GM21447 (cell line): ENCODE data around the gene LITAF.
"Not testable (repeated sequence)": the region's sequence is repeated elsewhere in the genome, so short reads cannot be mapped to it uniquely, and the experiment has no call there.

ENCODE experiments used
- ATAC-seq: cut with Tn5 transposase; IDR thresholded peaks from one replicate; pipeline ENCODE4 v1.9.1; 2021; ENCODE audit not compliant: unreplicated experiment

LITAF gene

DNA sequence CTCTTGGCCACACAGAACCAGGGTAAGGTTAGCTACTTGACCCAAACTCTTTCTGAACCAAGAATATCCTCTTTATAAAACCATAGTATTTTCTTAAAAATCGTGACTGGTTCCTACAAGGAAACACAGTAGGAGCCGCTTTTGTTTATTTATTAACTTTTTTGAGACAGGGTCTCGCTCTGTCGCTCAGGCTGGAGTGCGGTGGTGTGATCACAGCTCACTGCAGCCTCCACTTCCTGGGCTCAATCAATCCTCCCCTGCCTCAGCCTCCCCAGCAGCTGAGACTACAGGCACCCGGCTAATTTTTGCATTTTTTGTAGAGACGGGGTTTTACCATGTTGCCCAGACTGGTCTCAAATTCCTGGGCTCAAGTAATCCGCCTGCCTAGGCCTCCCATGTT is 14.7 kb upstream of the LITAF start:
- no peak for ATAC-seq

GRCh38 chr16:11599579-11599978 is 12.9 kb upstream of the LITAF start:
- ATAC-seq: no peak

DNA sequence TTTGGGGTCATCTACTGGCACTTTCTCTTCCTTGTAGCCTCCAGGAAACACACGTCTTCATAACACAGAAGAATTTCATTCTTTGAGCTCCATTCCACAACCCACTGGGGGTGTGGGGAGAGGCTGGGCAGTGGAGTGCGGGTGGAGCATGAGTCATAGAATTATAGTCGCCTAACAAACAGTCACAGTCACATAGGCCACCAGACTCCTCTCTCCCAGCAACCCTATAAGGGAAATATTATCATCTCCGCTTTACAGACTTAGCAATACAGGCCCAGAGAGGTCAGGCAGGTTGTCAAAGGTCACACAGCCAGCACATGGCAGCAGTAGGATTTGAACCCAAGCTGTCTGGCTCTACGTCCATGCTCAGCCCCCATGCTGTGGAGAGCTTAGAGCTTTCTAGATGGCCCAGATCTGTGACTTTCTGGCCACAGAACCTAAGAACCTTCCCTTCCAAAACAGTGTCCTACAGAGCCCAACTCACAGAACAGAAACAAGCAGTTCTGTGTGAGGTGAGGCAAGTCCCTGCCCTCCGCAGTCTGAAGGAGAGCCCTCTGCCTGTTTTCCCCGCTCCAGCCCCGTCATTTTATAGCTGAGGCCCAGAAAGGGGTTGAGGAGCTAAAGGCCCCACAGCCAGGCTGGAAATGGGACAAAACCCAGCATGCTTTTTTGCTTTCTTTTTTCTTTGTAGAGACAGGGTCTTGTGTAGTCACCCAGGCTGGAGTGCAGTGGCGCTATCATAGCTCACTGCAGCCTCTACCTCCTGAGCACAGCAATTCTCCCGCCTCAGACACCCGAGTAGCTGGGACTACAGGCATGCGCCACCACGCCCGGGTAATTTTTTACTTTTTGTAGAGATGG is 10.7 kb upstream of the LITAF start:
- no peak for ATAC-seq

DNA sequence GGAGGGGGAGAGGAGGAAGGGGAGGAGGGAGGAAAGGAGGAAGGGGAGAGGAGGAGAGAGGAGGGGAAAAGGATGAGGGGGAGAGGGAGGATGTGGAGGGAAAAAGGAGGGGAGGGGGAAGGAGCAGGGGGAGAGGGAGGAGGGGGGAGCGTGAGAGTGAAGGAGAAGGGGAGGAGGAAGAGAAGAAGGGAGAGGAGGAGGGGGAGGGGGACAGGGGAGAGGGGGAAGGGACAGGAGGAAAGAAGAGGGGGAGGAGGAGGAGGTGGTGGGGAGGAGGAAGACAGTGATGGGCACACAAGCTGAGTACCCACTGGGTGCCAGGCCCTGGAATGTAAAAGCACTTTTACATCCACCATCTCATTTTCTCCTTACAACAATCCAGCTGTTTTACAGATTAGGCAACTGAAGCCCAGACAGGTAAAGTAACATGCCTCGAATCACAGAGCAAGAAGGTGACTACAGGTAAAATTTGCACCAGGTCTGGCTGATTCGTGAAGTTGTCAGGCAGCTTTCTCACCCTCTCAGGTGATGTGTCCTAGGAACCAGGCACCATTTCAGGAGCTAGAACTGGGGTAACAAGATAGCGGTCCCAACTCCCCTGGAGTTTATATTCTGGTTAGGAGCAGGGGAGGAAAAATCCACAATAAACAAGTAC is 10.0 kb upstream of the LITAF start:
- ATAC-seq: no peak

GRCh38 chr16:11593581-11593980 is 6.9 kb upstream of the LITAF start:
- ATAC-seq: no peak

- not testable (repeated sequence) for ATAC-seq
Measured at GRCh38 chr16:11593076-11593475, 6.4 kb upstream of the LITAF start.

GRCh38 chr16:11591630-11592029 is 4.9 kb upstream of the LITAF start:
- not testable (repeated sequence) for ATAC-seq

GRCh38 chr16:11589198-11589550 is 2.5 kb upstream of the LITAF start:
- no peak for ATAC-seq

DNA sequence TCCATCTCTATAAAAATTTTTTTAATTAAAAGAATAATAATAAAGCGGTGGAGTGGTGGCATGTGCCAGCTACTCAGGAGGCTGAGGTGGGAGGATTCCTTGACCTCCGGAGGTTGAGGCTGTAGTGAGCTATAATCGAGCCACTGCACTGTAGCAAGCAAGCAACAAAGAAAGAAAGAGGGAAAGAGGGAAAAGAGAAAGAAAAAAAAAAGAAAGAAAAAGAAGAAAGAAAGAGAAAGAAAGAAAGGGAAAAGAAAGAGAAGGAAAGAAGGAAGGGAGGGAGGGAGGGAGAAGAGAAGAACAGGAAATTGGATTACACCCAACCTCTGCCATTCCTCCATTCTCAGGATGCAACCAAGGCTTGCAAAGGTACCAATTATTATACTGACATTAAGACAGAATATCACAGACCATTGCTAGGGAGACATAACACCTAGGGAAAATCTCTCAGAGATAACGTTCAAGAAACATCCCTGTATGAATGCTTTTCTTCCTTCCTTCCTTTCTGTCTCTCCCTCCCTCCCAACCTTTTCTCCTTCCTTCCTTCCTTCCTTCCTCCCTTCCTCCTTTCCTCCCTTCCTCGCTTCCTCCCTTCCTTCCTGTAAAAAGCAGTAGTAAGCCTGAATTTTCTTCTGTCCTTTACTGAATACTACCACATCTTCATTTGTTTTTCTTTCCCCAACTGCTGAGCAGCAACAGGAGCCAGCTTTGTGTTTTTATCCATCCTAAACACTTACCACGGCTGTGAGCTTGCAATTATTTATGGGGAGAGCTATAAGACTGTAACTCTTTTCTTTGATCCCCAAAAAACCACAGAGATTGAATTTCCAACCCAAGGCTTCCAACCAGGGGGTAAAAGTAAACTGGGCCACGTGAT is 1.8 kb upstream of the LITAF start:
- ATAC-seq: no peak

GRCh38 chr16:11587643-11588247 is 1.0 kb upstream of the LITAF start:
- no peak for ATAC-seq

- no peak for ATAC-seq
Measured at GRCh38 chr16:11586378-11586855, 302 bp downstream of the LITAF start.

DNA sequence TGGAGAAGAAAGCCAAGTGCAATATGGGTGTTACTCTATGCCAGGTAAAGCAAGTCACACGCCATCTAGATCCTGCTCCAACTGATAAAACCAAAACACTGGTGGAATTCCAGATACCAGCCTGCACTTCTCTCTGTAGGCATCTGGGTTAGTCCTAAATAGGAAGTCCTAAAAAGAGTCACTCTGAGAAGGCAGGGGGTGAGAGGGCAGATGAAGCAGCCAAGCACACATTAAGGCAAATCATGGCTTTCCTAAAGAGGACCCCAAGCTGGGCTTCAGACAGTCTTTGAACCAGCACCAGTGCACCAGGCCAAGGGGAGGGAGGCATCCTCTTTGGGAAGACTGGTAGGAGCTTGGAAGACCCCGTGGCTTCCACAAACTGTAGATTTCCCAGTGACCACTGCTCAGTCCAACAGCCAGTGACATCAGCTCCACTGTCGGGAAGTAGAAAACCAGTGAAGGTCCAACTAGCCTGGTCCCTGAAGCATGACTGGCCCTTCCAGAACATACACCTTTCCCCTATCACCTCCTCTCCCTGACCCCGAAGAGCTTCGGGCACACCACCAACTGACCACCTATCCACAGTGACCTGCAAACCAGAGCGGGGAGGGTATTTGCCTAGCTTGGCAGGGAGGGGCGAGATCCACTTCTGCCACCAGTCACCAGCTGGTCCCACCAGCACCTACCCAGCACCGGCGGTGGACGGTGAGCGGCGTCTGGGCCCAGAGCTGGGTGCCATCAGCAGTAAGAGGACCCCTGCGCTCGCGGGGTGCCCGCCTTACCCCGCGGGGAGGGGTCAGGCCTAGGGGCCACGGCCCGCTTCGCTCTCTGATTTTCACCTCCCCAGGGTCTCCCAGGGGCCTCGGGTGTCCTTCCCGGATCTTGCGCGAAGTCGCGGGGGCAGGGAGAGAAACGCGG is 1.0 kb downstream of the LITAF start:
- ATAC-seq: no peak

- no peak for ATAC-seq
Measured at GRCh38 chr16:11583889-11584565, 2.7 kb downstream of the LITAF start.

DNA sequence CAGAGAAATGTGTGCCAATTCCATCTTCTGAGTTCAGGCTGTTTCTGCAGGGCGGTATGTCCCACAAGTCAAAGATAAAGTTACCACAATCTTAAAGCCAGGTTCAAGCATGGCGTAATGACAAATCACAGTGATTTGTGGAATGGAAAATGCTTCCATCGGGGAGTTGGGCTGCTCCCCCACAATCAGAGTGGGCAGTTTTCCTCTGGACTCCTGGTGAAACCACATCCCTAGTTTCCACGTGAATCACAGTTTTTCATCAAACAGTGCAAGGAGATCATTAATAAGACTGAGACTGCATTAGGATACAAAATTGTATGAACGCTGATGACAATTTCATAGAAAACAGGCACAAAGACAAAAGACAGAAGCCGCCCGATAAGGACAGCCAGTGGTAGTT is 3.6 kb downstream of the LITAF start:
- no peak for ATAC-seq

DNA sequence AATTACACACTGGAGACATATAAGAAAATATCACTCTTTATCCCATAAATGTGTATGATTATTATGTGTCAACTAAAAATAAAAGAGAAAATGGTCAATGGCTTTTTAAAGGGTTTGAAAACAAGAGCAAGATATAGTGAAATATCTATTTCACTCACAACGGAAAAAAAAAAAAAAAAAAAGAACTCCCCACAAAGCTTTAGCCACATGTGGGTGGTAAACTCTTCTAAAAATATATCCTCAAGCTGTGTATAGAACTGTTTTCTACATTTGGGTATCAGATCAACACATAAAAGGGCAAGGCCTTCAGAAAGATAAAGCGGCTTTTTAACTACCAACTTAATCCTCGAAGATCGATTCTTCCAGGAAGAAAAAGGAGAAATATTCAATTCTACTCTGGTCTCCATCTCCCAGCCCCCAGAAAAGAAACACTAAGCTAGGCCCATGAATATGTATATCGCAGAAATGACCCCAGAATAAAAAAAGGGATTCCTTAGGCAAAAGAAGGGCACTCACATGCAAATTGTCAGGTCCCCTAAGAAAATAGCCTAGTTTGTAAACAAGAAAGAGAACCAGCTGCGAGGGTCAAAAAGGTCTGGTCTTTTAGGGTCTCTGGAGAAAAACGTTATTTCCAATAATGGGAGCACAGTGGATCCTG is 4.4 kb downstream of the LITAF start:
- no peak for ATAC-seq

DNA sequence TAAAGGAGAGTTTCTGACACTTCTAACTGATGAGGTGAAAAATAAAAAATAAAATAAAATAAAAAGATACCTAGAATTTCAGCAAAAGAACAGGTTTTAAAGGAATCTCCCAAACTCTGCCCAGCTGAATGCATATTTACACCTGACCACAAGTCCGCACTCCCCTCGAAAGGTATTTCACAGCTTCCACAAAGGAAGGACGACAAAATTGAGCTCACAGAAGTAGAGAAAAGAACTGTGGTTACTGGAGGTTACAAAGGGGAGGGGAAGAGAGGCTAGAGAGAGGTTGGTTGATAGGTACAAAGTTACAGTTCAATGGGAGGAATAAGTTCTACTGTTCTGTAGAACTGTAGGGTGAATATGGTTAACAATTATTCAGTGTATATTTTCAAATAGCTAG is 5.0 kb downstream of the LITAF start:
- ATAC-seq: no peak

DNA sequence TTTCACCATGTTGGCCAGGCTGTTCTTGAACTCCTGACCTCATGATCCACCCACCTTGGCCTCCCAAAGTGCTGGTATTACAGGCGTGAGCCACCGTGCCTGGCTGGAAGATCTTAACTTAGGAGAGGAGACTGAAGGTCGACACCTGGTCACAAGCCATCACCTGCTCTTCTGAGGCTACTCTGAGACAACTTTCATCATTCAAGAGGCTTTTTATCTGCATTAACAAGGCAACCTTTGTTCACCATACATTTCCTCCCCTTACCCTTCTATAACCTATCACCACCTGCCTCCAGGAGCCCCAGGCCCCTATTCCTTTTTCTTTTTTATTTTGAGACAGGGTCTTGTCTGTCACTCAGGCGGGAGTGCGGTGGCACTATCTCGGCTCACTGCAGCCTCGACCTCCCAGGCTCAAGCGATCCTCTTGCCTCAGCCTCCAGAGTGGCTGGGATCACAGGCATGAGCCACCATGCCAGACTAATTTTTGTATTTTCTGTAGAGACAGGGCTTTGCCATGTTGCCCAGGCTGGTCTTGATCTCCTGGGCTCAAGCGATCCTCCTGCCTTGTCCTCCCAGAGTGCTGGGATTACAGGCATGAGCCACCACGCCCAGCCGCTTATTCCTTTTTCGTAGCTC is 6.2 kb downstream of the LITAF start:
- no peak for ATAC-seq

DNA sequence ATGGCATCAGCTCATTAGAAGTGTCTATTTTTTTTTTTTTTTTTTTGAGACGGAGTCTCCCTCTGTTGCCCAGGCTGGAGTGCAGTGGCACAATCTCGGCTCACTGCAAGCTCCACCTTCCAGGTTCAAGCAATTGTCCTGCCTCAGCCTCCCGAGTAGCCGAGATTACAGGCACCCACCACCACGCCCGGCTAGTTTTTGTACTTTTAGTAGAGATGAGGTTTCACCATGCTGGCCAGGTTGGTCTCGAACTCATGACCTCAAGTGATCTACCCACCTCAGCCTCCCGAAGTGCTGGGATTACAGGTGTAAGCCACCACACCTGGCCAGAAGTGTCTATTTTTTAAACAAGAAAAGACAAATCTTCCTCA is 9.4 kb downstream of the LITAF start:
- not testable (repeated sequence) for ATAC-seq
